HG02970 (cell line): Measurements from ENCODE around the gene RSPRY1.

Source experiments
- ATAC-seq: cut with Tn5 transposase; IDR thresholded peaks from one replicate; pipeline ENCODE4 v1.9.1; 2021; ENCODE audit warnings: mild to moderate bottlenecking, moderate library complexity, moderate number of reproducible peaks; ENCODE audit not compliant: unreplicated experiment, low FRiP score

The RSPRY1 gene

DNA sequence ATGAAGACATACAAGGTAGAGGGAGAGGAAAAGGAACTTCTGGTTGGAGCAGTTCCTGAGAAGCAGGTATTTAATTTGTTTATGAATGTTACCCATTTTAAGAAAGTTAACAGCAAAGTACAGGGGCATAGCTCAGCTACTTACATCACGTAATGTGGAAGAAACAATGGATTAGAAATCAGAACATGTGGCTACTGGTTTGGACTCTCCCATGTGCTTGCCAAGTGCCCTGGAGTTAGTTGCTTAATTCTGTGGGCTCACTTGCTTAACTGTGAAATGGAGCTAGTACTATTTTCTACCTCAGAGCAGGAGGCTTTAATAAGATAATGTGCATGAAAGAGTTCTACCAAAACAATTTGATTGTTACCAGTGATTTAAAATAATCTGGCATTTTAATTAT lies 27.3 kb downstream of the RSPRY1 start:
- no peak for ATAC-seq

DNA sequence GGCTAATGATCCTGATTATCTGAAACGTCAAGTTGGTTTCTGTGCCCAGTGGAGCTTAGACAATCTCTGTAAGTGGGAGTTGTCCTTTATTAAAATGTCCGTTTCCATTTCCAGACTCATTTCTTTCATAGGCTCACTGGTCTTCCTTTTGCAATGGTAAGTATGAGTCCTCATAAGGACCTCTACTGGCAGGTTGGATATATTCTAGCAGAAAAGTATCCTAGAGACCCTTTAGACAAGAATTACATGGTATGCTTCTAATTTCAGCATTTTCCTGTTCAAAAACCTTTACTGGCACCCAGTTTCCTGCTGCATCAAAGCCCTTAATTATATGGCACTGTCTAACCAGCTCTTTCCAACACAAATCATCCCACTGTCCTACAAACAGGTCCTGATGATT lies 30.8 kb downstream of the RSPRY1 start:
- ATAC-seq = no peak

DNA sequence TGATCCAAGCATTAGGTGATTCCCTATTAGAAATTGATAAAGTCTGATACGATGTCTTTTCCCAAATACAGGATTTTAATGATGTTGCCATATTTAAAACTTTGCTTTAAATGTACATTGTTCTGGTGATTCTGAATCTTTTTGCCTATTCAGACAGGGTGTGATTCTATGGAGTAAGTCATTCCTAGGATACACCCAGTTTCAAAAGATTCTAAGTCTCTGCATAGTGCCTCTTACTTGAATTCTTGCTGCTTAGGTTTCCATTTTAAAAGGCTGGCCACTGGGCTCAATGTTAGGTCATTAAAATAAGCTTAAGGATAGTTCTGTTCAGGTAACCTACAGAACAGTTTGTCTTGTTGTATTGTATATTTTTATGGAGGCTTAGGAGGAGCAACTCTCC lies 36.9 kb downstream of the RSPRY1 start:
- no peak for ATAC-seq

DNA sequence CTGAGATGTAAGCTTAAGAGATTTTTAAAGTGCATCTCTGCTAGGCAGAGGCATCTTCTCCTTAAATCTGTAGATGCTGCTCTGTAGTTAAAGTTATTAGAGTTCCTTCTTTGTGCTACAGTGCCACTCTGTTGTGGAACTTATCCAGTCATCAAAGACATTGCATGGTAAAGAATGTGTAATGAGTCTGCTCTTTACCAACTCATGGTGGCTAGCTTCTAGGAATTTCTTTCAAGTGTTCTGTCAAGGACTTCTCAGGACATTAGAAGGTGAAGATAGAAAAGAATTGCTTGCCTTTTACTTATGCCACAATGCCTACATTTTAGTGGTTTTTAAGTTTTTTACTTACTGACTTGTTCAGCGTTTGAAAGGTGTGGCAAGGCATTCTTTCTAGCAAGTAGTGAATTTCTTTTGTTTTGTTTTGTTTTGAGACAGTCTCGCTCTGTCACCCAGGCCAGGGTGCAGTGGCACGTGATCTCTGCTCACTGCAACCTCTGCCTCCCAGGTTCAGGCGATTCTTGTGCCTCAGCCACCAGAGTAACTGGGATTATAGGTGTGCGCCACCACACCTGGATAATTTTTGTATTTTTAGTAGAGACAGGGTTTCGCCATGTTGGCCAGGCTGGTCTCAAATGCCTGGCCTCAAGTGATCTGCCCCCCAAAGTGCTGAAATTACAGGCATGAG lies 38.7 kb downstream of the RSPRY1 start:
- ATAC-seq = no peak

DNA sequence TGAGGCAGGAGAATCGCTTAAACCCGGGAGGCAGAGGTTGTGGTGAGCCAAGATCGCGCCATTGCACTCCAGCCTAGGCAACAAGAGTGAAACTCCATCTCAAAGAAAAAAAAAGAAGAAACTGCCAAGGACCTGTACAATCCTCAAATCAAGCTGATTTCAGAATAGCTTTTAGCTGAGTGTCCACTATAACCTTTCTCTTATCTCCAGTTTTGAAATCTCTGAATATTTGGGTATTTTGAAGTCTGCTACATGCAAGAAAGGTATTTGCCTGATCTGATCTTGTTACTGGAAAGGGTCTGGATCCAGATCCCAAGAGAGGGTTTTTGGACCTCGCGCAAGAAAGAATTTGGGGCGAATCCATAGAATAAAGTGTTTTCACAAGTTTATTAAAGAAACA lies 39.8 kb downstream of the RSPRY1 start:
- no peak for ATAC-seq

DNA sequence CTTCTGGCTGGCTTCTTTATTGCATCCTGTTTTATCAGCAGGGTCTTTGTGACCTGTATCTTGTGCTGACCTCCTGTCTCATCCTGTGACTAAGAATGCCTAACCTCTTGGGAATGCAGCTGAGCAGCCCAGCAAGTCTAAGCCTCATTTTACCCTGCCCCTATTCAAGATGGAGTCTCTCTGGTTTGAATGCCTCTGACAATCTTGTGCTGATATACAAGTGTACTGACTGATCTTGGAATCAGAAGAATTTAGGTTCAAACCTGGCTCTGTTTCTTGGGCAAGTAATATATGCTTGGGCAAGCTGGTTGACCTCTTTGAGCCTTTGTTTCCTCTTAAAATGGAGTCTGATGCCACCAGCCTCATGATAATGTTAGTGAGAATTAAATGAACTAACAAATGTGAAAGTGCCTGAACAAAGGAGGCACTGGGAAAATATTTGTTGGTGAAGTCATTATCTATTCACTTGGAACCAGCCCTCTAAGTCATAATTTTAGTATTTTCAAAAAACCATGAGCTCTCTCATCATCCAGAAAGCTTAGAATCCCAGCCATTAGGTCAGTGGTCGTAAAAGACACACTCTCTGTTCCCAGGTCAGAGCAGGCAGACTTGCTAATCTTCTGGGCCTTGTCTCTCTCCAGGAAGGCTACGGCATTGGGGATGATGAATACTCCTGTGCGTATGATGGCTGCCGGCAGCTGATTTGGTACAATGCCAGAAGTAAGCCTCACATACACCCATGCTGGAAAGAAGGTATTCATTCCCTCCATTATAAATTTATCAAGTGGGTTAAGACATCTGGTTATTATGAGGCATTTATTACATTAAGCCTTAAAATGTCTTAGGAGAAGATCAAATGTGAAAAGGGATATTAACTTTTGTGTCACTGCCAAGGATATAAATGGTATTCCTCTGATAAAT lies 40.8 kb downstream of the RSPRY1 start:
- no peak for ATAC-seq

DNA sequence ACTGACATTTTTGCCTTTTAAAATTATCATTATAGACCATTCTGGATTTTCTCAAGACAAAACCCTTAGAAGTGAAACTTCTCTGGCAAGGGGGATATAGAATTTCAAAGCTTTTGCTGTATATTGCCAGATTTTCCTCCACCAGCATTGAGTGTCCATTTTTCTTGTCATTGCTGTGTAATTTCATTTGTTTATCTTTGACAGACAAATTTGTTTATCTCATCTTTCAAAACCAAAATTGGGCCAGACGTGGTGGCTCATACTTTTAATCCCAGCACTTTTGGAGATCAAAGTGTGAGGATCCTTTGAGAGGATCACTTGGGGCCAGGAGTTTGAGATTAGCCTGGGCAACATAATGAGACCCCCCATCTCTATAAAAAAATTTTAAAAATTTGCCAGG lies 43.0 kb downstream of the RSPRY1 start:
- no peak for ATAC-seq

DNA sequence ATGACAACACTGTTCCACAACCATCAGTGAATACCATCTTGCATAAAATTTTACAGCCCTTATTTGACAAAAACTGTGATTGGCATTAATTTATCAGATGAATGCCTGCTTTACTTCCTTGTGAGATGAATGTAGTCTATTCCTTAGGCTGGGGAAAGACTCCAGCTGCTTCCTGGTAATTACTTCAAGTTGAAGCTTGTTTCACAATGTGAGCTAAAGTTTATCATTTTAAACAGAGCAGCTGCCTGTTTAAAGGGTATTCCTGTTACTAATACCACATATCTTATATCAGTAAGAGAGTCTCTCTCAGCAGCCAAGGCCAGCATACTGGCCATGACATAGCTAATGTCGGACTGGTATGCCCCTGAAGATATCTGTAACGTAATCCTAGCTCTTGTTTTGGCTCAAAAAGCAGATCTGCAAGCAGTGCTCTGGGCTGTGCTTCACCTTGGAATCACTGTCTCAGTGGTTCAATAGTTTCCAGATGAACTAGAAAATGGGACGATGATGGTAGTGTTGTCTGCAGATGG lies 45.8 kb downstream of the RSPRY1 start:
- ATAC-seq = no peak

DNA sequence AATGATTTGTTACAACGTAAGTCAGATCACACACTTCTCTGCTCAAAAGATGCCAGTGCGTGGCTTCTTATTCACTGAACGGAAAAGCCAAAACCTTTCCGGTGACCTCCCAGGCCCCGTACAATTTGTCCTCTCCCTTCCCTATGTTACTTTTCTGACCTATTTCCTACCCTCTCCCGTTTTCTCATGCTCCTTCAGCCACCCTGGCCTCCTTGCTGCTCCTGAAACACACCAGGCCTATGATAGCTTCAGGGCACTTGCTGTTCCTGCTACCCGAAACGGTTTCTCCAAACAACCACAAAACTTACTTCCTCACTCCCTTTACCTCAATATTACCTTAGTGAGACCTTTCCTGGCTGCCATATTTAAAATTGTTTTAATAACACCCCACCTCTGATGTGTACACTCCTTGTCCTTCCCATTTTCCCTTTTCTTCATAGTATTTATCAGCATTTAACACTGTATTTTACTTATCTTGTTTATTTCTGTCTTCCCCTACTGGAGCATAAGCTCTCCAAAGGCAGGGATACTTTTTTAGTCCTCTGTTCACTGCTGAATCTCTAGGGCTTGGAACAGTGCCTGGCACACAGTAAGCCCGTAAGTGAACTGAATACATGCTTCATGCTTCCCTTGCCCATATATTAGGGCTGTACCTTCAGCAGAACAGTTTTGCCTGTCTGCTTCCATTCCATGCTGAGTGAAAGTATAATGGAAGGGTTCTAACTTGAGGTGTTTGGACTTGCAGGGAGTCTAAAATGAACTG lies 48.0 kb downstream of the RSPRY1 start:
- no peak for ATAC-seq

DNA sequence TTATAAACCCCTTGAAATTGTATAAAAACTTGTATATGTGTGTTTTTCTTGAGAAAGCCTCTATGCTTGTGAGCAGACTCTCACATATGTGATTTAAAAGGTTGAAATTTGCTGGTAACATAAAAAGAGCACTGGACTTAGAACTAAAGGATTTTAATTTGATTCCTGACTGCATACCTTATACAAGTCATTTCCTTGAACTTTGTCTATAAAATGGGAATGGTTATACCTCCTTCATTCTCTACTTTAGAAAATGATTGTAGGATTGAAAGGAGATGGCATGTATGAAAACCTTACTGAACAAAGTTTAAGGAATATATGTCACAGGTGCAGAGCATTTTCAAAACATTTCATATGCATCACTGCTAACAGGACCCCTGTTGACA lies 48.6 kb downstream of the RSPRY1 start:
- ATAC-seq = no peak

DNA sequence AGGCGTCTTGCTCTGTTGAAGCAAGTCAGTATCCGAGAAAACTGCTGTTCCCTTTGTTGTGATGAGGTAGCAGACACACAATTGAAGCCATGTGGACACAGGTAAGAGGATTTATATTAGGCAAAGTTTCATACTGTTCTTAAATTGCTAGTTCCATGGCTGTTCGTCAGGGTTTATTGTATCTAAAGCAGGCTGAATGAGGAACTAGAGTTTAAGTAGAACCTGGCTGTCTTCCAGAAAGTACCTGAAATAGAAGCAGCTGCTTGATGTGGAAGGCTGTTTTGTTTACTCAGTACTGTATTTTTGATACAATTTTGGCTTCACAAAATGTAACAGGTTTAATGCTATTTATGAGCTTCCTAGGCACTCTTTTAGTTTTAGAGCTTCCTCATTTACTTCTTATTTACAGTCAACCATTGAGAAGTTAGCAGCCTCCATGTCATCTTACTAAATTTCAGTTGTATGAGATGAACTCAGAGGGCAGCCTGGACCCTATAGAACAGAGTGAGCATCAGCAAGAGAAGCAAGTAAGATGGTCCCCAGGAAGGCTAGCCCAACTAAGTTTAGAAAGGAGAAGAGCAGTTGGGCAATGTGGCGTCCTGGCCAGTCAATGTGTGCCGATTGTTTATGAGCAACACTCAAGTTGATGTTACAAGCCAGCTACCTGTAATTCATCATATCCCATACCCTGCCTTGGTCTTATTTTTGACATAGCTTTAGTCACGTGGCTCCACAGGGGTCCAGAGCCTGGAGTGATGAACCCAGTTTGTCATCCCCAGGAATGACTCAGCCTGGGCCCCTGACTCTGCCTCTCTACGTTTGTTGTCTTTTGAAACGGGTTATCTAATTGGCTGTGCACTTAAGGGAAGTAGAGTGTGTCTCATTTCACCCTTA lies 49.2 kb downstream of the RSPRY1 start:
- ATAC-seq = no peak

DNA sequence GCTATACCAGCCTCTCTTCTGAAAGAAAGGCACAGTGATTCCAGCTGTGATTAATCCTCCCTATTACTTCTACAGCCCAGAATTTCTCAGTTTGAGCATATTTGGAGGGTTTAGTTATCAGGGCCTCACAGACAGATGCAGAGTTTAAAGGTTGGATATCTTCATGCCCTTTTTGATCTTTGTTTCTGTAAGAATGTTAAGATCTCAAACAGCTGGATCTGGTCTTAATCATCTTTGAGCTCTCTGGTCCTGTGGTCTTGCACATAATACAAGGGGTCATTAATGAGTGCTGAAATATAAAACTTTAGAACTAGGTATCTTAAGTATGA lies 49.9 kb downstream of the RSPRY1 start:
- no peak for ATAC-seq

DNA sequence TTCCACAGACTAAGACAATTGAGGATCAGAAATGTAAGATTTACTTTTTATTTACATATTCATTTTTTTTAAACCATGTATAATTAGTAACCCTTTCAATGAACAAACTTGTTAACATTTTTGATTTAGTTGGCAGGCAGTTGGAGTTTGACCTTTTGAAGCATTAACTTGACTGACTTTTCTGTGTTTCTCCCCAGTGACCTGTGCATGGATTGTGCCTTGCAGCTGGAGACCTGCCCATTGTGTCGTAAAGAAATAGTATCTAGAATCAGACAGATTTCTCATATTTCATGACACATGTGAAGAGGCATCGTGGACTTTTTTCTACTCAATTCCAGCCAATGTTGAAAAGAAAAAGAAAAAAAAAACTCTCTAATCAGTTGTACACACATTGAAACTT lies 52.6 kb downstream of the RSPRY1 start:
- ATAC-seq = no peak

DNA sequence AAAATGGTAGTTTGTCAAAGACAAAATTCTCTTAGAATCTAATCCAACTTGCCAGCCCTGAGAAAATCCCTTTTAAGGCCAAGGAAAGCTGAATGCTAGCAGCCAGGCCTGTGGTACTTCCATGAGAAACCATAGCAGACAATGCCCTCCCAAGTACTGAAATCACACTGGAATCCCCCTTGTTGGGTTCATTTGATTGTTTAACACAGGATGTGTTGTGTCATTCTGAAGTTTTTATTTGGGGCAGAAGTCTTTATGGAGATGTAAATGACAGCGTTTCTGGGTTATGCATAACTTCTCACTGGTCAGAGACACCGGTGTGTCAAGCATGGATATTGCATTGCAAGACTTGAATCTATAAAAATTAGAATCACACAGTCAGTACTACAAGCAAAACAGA lies 53.0 kb downstream of the RSPRY1 start:
- ATAC-seq = no peak

DNA sequence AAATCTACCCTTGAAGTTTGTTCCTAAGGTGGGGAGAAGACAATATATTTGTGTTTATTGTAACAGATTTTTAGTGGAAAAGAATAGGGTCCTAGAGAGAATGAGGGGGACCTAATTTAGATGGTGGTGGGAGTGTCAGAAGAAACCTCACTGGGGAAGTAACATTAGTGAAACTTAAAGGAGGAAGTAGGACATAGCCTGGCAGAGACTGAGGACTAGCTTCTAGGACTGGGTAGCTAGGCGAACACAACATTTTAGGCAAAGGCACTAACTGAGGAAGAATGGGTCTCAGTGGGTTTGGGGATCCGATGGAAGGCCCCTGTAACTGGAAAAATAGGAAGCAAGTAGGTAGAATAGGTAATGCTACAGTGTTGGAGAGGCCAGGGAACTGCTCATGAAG lies 54.7 kb downstream of the RSPRY1 start:
- ATAC-seq = no peak

DNA sequence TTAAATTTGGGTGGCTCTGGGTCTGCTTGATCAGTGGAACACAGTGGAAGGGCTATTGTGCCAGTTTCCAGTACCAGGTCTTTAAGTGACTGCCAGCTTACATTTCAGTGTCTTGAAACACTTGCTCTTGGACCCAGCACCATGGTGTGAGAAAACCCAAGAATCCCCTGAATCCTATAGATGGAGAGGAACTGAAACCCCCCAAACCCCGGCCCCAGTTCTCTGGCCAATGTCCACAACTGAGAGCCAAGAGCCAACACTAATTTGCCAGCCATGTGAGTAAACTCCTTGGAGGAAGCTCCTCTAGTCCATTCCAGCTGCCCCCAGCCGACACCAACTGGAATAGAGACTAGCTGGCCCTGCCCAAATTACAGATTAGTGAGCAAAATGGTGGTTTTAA lies 56.5 kb downstream of the RSPRY1 start:
- no peak for ATAC-seq

DNA sequence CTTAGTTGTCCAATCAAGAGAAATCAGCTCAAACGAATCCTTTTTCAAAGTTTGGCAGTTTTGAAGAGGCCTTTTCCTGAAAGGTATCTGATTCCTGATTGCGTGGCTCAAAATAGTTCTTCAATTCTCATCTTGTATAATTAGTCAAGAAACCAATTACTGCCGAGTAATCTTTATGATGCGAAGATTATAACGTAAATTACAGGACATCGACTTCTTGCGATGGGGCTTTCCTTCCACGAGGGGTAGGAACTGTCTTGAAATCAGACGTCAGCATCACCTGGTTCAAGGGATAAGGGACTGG lies 58.3 kb downstream of the RSPRY1 start:
- peak; percentile 18 for ATAC-seq

DNA sequence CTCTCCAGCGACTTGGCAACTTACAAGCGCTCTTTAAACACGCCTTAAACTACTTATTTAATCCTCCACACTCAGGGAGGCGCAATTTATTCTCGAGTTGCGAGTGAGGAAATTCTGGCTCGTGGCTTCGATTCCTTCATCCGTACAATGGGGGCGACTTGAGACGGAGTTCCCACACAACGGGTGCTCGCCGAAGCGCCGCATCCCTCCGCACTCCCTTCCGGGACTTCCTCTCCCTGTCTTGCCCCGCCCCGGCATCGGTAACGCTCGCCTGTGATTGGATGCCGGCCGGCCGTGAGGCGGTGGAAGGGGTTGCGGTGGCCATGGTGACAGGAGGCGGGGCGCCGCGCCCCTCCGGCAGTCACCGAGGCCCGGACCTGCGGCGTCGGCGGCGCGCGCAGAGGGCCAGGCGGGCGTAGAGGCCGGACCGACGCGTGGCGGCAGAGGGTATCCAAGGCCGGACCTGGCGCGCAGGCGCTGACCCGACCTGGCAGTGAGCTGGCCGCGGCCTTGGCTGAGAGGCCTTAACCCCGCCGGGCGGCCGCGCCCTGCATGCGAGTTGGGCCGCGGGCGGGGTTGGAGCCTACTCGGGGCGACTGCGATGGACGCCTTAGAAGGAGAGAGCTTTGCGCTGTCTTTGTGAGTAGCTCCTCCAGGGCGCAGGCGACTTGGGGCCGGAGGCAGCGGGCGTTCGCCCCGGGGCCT lies 58.8 kb downstream of the RSPRY1 start, which contains the start of gene ARL2BP:
Gene ARL2BP, plus strand, starts transcription at position 493 of the 705 bp plus-strand sequence. Its CDS starts 109 bp downstream, at position 602.
- ATAC-seq = peak; percentile 94

DNA sequence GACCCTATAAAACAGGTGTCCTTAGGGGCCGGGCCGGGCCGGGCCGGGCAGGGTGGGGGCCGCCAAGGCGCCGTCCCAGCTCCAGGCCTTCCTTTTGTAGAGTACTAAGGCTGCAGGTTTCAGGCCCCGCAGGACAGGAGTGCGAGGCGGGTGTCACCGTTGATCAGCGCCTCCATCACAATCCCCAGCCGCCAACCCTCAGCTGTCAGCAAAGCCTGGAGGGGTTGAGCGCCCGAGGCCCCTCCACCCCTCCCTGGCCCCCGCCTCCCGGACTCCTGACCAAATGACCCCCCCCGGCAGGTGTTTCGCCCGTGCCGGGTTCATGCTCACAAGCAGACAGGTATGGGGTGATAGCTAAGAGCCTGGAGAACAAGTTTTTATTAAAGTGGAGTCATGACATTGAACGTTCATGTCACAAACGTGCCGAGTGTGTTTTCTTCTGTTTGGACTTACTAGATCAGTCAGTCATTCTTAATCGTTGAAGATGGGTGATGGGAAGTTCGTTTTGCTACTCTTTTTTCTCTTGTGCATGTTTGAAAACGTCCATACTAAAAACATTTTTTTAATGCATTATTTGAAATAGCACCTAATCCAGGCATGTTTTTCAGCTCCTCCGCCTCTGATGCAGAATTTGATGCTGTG lies 59.5 kb downstream of the RSPRY1 start:
- ATAC-seq = peak; percentile 26
